GM23248 (cell line): Measurements from ENCODE around the gene OMG. TPM values are rescaled to one million over a fixed set of nuclear protein-coding genes. Genes with fewer than 3 reads are reported as not detected.
"Not testable (repeated sequence)": the region's sequence is repeated elsewhere in the genome, so short reads cannot be mapped to it uniquely, and the experiment has no call there.

Experiments
- DNase-seq: peaks from one replicate; pipeline ENCODE4 v3.0.0-alpha.2; 2015
- H2AFZ ChIP-seq: fragments of 200-600 bp; sonication (generic); 2 replicates; pipeline ENCODE4 v1.6.1; 2016; ENCODE audit warnings: antibody characterized with exemption
- H3F3A ChIP-seq: fragments of 200-600 bp; sonication (generic); 2 replicates; pipeline ENCODE4 v1.6.1; 2016; ENCODE audit warnings: mild to moderate bottlenecking, antibody characterized with exemption, mixed run types; ENCODE audit not compliant: insufficient read depth
- H3K27ac ChIP-seq: fragments of 200-600 bp; sonication (generic); 2 replicates; pipeline ENCODE4 v1.5.1; 2016; ENCODE audit warnings: mild to moderate bottlenecking
- H3K27me3 ChIP-seq: fragments of 200-600 bp; sonication (generic); replicated peaks from 2 replicates; pipeline ENCODE4 v1.6.1; 2016; ENCODE audit warnings: mild to moderate bottlenecking; ENCODE audit not compliant: insufficient read depth
- H3K36me3 ChIP-seq: fragments of 200-600 bp; sonication (generic); 2 replicates; pipeline ENCODE4 v1.6.1; 2016; ENCODE audit warnings: low read depth, mild to moderate bottlenecking
- H3K4me1 ChIP-seq: fragments of 200-600 bp; sonication (generic); 2 replicates; pipeline ENCODE4 v1.6.1; 2016; ENCODE audit warnings: mild to moderate bottlenecking; ENCODE audit not compliant: insufficient read depth
- H3K4me2 ChIP-seq: fragments of 200-600 bp; sonication (generic); one replicate; pipeline ENCODE4 v1.6.1; 2016; ENCODE audit warnings: mild to moderate bottlenecking; ENCODE audit not compliant: unreplicated experiment
- H3K4me3 ChIP-seq: fragments of 200-600 bp; sonication (generic); 2 replicates; pipeline ENCODE4 v1.5.1; 2016; ENCODE audit warnings: mild to moderate bottlenecking
- H3K79me2 ChIP-seq: fragments of 200-600 bp; sonication (generic); 2 replicates; pipeline ENCODE4 v1.6.1; 2016; ENCODE audit warnings: mild to moderate bottlenecking; ENCODE audit not compliant: insufficient read depth
- H3K9ac ChIP-seq: fragments of 200-600 bp; sonication (generic); 2 replicates; pipeline ENCODE4 v1.6.1; 2016; ENCODE audit warnings: mild to moderate bottlenecking
- H3K9me2 ChIP-seq: fragments of 200-600 bp; sonication (generic); 2 replicates; pipeline ENCODE4 v1.6.1; 2016; ENCODE audit warnings: mixed run types, mild to moderate bottlenecking, moderate library complexity; ENCODE audit not compliant: insufficient read depth
- H3K9me3 ChIP-seq: fragments of 200-600 bp; sonication (generic); one replicate; pipeline ENCODE4 v1.6.1; 2017; ENCODE audit warnings: low read depth
- H4K20me1 ChIP-seq: fragments of 200-600 bp; sonication (generic); 2 replicates; pipeline ENCODE4 v1.6.0; 2016; ENCODE audit not compliant: insufficient read depth
- EZH2 ChIP-seq: fragments of 200-600 bp; sonication (generic); IDR thresholded peaks from 2 replicates; pipeline ENCODE4 v1.6.1; 2018; ENCODE audit warnings: antibody characterized with exemption, mild to moderate bottlenecking; ENCODE audit not compliant: insufficient read depth, poor library complexity, severe bottlenecking
- EZH2phosphoT487 ChIP-seq: fragments of 200-600 bp; sonication (generic); IDR thresholded peaks from 2 replicates; pipeline ENCODE4 v1.6.1; 2018; ENCODE audit warnings: antibody characterized with exemption, moderate library complexity, mild to moderate bottlenecking, low read depth; ENCODE audit not compliant: insufficient read depth
- WGBS, 2 experiments: methylation state at CpG; one replicate each; pipeline ENCODE4 v1.1.6; 2015 to 2017; ENCODE audit warnings: low lambda C conversion rate in 2 of 2, low coverage in 1 of 2; ENCODE audit errors: missing lambda C conversion rate in 2 of 2; 5-methylcytosine and 5-hydroxymethylcytosine counted together
- in situ Hi-C: fragments of 300-500 bp; cut with MboI; formaldehyde crosslinking; loops from 2 replicates; pipeline ENCODE4 v1.15.0; 2020
- polyA plus RNA-seq: library from polyadenylated mRNA; unstranded; fragments of >200 nt; fragmentation: Nextera tagmentation; extraction: Ambion mirVana; gene quantifications from 2 replicates; pipeline ENCODE4 v1.2.1, GENCODE V29; 2016
- total RNA-seq: library from RNA; depleted of rRNA; stranded (reverse); fragments of >200 nt; shearing (Covaris generic); gene quantifications from 2 replicates; pipeline ENCODE4 v1.2.3, GENCODE V29; 2014

Gene OMG
- total and polyA plus RNA-seq, 2 experiments from 2014 or later, result 0.25 TPM; not detected in 1

DNA sequence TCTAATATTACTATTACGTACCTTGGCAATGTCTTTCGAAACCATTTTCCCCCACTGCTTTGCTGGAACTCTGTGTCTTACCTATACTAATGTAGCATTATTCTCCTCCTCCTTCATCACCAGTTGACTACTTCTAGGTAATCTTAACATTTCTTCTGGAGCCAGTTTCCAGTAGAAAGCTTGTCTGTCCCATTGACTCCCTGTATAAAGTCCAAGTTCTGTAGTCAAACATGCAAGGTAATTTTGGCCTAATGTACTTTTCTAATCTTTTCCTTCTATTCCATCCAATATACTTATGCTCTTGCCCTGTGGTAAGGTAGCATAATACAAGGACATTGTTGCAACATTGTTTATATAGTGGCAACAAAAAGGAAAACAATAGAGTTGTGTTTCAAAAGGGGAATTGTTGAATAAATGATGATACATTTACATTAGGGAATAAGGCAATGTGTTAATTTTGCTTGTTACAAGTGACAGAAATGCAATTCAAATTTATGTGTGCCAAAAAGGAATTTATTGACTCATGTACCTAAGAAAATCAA lies 27.9 kb downstream of the OMG start:
- in situ Hi-C loops, result no loop called here
- peaks cover 42% of the 10 kb centered on the region for H3K4me1 ChIP-seq
- peak; percentile 46 for DNase-seq
- 98 to 100% methylated on average over 2 of the region's 2 CpGs for WGBS, 2 experiments
- no peak overlapping the region for H3K9ac ChIP-seq
- TF ChIP-seq EZH2 (no peak), EZH2phosphoT487 (no peak)
- no peaks in the 10 kb centered on the region for H4K20me1 ChIP-seq
- H3F3A ChIP-seq, result peaks cover 42% of the 10 kb centered on the region
- no peaks in the 10 kb centered on the region for H3K9me3 ChIP-seq
- H3K4me2 ChIP-seq, result peak overlapping the region; percentile 62
- H3K27me3 ChIP-seq, result no peaks in the 10 kb centered on the region
- H3K4me3 ChIP-seq, result peak overlapping the region; percentile 34; the same call in 1 of the 2 replicates
- no peaks in the 10 kb centered on the region for H3K79me2 ChIP-seq
- H3K36me3 ChIP-seq, result peaks cover 3% of the 10 kb centered on the region; the same call in 1 of the 2 replicates
- no peak overlapping the region for H2AFZ ChIP-seq
- peaks cover 4% of the 10 kb centered on the region; the same call in 1 of the 2 replicates for H3K9me2 ChIP-seq
- H3K27ac ChIP-seq, result peak overlapping the region; percentile 61

DNA sequence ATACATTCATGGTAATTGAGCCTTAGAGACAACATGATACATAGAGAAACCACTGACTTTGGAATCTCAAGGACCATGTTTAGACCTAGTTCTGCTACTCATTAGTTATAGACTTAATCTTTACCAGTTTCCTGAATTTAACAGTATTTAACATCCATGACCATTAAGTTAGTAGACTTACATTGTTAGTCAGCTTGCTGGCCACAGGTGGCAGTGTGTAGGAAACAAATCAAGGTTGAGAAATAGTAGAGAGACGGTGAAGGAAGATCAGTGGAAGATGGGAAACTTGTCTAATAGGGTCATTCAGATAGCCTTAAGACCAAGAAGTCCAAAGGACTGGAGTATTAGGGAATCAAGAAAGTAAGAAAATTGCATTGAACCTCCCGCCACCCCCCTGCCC lies 31.0 kb downstream of the OMG start:
- in situ Hi-C loops, result no loop called here
- H3K79me2 ChIP-seq, result no peaks in the 10 kb centered on the region
- H3K9me3 ChIP-seq, result no peaks in the 10 kb centered on the region
- H3K4me1 ChIP-seq, result peaks cover 32% of the 10 kb centered on the region
- H3K27ac ChIP-seq, result no peak overlapping the region
- no peak overlapping the region for H2AFZ ChIP-seq
- H4K20me1 ChIP-seq, result no peaks in the 10 kb centered on the region
- no peak overlapping the region for H3K9ac ChIP-seq
- TF ChIP-seq EZH2, result no peak
- no peak for TF ChIP-seq EZH2phosphoT487
- H3K9me2 ChIP-seq, result no peaks in the 10 kb centered on the region; the same call in 1 of the 2 replicates
- H3K4me2 ChIP-seq, result no peak overlapping the region
- WGBS, 2 experiments, result 97 to 98% methylated on average over 2 of the region's 2 CpGs
- no peak overlapping the region for H3K4me3 ChIP-seq
- no peak for DNase-seq
- H3K36me3 ChIP-seq, result peaks cover 13% of the 10 kb centered on the region; the same call in 1 of the 2 replicates
- H3F3A ChIP-seq, result peaks cover 32% of the 10 kb centered on the region
- no peaks in the 10 kb centered on the region for H3K27me3 ChIP-seq

DNA sequence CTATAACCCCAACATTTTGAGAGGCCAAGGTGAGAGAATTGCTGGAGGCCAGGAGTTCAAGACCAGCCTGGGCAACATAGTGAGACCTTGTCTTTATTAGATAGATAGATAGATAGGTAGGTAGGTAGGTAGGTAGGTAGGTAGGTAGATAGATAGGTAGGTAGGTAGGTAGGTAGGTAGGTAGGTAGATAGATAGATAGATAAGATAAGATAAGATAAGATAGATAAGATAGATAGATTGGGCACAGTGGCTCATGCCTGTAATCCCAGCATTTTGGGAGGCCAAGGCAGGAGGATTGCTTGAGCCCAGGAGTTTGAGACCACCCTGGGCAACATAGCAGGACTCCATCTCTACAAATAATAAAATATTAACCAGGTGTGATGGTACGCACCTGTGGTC lies 34.1 kb downstream of the OMG start:
- H3K79me2 ChIP-seq, H4K20me1 ChIP-seq, H3K4me2 ChIP-seq, H2AFZ ChIP-seq, H3K9me2 ChIP-seq, H3K4me1 ChIP-seq, H3K27me3 ChIP-seq, in situ Hi-C loops, H3K9ac ChIP-seq, H3K27ac ChIP-seq, H3F3A ChIP-seq, H3K9me3 ChIP-seq, H3K4me3 ChIP-seq, DNase-seq: not testable (repeated sequence)
- peaks cover 37% of the 10 kb centered on the region for H3K36me3 ChIP-seq
- 92 to 100% methylated on average over 1 of the region's 1 CpG for WGBS, 2 experiments

DNA sequence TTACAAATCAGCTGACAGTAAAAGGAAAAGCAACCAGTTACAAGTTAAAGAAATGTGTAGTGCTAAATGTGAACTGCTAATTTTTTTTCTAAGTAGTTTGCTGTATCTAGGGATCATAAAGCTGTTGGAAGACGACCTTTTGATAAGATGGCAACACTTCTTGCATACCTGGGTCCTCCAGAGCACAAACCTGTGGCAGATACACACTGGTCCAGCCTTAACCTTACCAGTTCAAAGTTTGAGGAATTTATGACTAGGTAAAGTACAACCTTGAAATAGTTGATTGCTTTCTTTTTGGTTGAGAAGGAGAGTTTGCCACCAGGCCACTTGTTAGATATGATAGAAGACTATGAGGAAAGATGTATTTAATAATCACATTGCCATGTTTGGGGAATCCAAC lies 35.4 kb downstream of the OMG start:
- no peaks in the 10 kb centered on the region for H4K20me1 ChIP-seq
- TF ChIP-seq EZH2 (no peak), EZH2phosphoT487 (no peak)
- WGBS, 2 experiments, result 74 to 79% methylated on average over 1 of the region's 1 CpG
- H3K27me3 ChIP-seq, result no peaks in the 10 kb centered on the region
- H3K9me2 ChIP-seq, result no peaks in the 10 kb centered on the region; the same call in 1 of the 2 replicates
- H3K4me3 ChIP-seq, result no peak overlapping the region
- no peaks in the 10 kb centered on the region for H3F3A ChIP-seq
- H3K79me2 ChIP-seq, result no peaks in the 10 kb centered on the region
- no peak overlapping the region for H3K9ac ChIP-seq
- H3K4me2 ChIP-seq, result no peak overlapping the region
- H2AFZ ChIP-seq, result no peak overlapping the region
- no peak for DNase-seq
- in situ Hi-C loops, result no loop called here
- no peaks in the 10 kb centered on the region for H3K4me1 ChIP-seq
- peaks cover 37% of the 10 kb centered on the region for H3K36me3 ChIP-seq
- H3K27ac ChIP-seq, result no peak overlapping the region
- H3K9me3 ChIP-seq, result no peaks in the 10 kb centered on the region

DNA sequence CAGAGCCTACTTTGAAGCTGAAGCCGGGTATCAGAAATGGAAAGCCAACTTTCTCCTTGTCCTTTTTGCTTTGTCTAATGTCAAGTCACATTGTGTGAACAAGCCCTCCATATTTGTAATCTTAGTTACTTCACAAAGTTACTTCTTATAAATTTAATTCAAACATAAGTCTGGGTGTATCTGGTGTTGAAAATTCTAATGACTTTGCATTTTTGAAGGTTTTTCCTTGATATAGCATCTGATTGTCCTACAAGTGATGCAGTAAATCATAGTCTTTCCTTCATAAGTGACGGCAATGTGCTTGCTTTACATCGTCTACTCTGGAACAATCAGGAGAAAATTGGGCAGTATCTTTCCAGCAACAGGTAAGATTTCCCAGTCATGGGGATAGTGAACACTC lies 36.9 kb downstream of the OMG start:
- Histone ChIP-seq H3K4me1 (no peaks in the 10 kb centered on the region), H3K9ac (no peak overlapping the region), H3K4me2 (no peak overlapping the region), H3K79me2 (no peaks in the 10 kb centered on the region), H3K9me2 (no peaks in the 10 kb centered on the region; the same call in 1 of the 2 replicates), H3K36me3 (peaks cover 34% of the 10 kb centered on the region), H3K27me3 (no peaks in the 10 kb centered on the region), H3K4me3 (no peak overlapping the region), H2AFZ (no peak overlapping the region), H3F3A (no peaks in the 10 kb centered on the region), H3K27ac (no peak overlapping the region), H4K20me1 (no peaks in the 10 kb centered on the region), H3K9me3 (no peaks in the 10 kb centered on the region)
- no peak for TF ChIP-seq EZH2phosphoT487
- no peak for TF ChIP-seq EZH2
- in situ Hi-C loops, result no loop called here
- no peak for DNase-seq
- WGBS, 2 experiments, result 94 to 98% methylated on average over 3 of the region's 3 CpGs
